Panc1 (cell line): Measurements from ENCODE around the gene ZNF366. TPM values are rescaled to one million over a fixed set of nuclear protein-coding genes. Genes with fewer than 3 reads are reported as not detected.

ENCODE experiments used
- ATAC-seq: fragments of 200-7000 bp; cut with Tn5 transposase; 2 replicates; pipeline ENCODE4 v1.9.1; 2020; ENCODE audit warnings: mild to moderate bottlenecking, moderate library complexity
- BruUV-seq: library from RNA; stranded (reverse); fragments of 400-500 nt; replicated peaks from 2 replicates; lab custom pipeline; 2021; lab: Mats Ljungman, UMichigan
- CTCF ChIA-PET: fragments of 300-600 bp; sonication (Branson Sonifier 250); formaldehyde crosslinking; loops from one replicate; lab custom pipeline; 2022; ENCODE audit warnings: antibody characterized with exemption; lab: Charles Lee
- POLR2A ChIA-PET: fragments of 300-600 bp; sonication (Branson Sonifier 250); formaldehyde crosslinking; loops from one replicate; lab custom pipeline; 2022; ENCODE audit warnings: antibody characterized with exemption; lab: Charles Lee
- DNase-seq: peaks from one replicate; pipeline ENCODE4 v3.0.0-alpha.2; 2010; ENCODE audit warnings: low read depth, low spot score
- H3K27ac ChIP-seq: 2 replicates; pipeline ENCODE4 v1.5.1; 2011; ENCODE audit warnings: mild to moderate bottlenecking, low read length, inconsistent platforms
- H3K27me3 ChIP-seq: fragments of 200-500 bp; sonication (Bioruptor generic); 2 replicates; pipeline ENCODE4 v1.6.0; 2014; ENCODE audit warnings: low read length, inconsistent platforms; ENCODE audit not compliant: control insufficient read depth, insufficient read depth
- H3K36me3 ChIP-seq: fragments of 200-500 bp; sonication (Bioruptor generic); 2 replicates; pipeline ENCODE4 v1.5.1; 2014; ENCODE audit warnings: inconsistent platforms, mild to moderate bottlenecking, low read length, moderate library complexity; ENCODE audit not compliant: control insufficient read depth, insufficient read depth
- H3K4me1 ChIP-seq: 2 replicates; pipeline ENCODE4 v1.5.1; 2011; ENCODE audit warnings: inconsistent platforms, mild to moderate bottlenecking, low read length, moderate library complexity; ENCODE audit not compliant: control insufficient read depth, insufficient read depth
- H3K4me3 ChIP-seq, 2 experiments: 2 replicates each; pipeline ENCODE4 v1.5.1; 2011 to 2012; ENCODE audit warnings: low read depth in 2 of 2, low read length in 2 of 2, mild to moderate bottlenecking in 2 of 2, inconsistent platforms in 1 of 2, moderate library complexity in 1 of 2
- H3K9me3 ChIP-seq: fragments of 200-500 bp; sonication (Bioruptor generic); 2 replicates; pipeline ENCODE4 v1.5.1; 2014; ENCODE audit warnings: low read depth, mild to moderate bottlenecking, inconsistent platforms, low read length, moderate library complexity; ENCODE audit not compliant: control insufficient read depth, insufficient read depth
- CTCF ChIP-seq: fragments of 450-650 bp; IDR thresholded peaks from 2 replicates; pipeline ENCODE4 v1.5.1; 2017; ENCODE audit warnings: mild to moderate bottlenecking
- POLR2AphosphoS5 ChIP-seq: IDR thresholded peaks from 2 replicates; pipeline ENCODE4 v1.6.1; 2012; ENCODE audit warnings: mild to moderate bottlenecking, low read depth, low read length, moderate library complexity
- SIN3A ChIP-seq: IDR thresholded peaks from 2 replicates; pipeline ENCODE4 v1.6.1; 2012; ENCODE audit warnings: low read depth, mild to moderate bottlenecking, low read length, moderate library complexity, borderline replicate concordance; ENCODE audit not compliant: insufficient read depth
- TCF7L2 ChIP-seq: IDR thresholded peaks from 2 replicates; pipeline ENCODE4 v1.6.1; 2011; ENCODE audit warnings: mild to moderate bottlenecking, low read depth, low read length, inconsistent platforms
- in situ Hi-C: cut with HindIII; loops from 2 replicates; pipeline ENCODE4 v1.10.0; 2016; ENCODE audit warnings: low sequenced_read_pairs, low pct_unique_long_range_greater_than_20kb
- intact Hi-C: fragments of 100-400 bp; cut with micrococcal nuclease; formaldehyde crosslinking; loops from one replicate; pipeline ENCODE4 v1.10.0; 2022; ENCODE audit not compliant: unreplicated experiment
- total RNA-seq: library from RNA; stranded (reverse); gene quantifications from one replicate; pipeline ENCODE4 v1.2.1, GENCODE V29; 2021; ENCODE audit not compliant: unreplicated experiment
- TF ChIP-seq, protein P1 (sequence below), 2 experiments: IDR thresholded peaks; 2 replicates each; pipeline ENCODE4 v1.6.1; 2011 to 2012; ENCODE audit warnings: low read depth in 2 of 2, control low read depth in 1 of 2, low read length in 1 of 2, mild to moderate bottlenecking in 1 of 2, moderate library complexity in 1 of 2; ENCODE audit not compliant: insufficient read depth in 1 of 2

The ZNF366 gene
- total RNA-seq, 1 experiment from 2014 or later = not detected

- Histone ChIP-seq H3K27me3 (no peaks in the 10 kb centered on the region), H3K4me1 (no peaks in the 10 kb centered on the region), H3K36me3 (no peaks in the 10 kb centered on the region), H3K9me3 (no peaks in the 10 kb centered on the region), H3K4me3 (no peak overlapping the region), H3K27ac (no peak overlapping the region)
- in situ Hi-C loops = no loop called here
- TF ChIP-seq POLR2AphosphoS5 (no peak), TCF7L2 (no peak), CTCF (no peak), SIN3A (no peak)
- TF ChIP-seq, protein P1, sequence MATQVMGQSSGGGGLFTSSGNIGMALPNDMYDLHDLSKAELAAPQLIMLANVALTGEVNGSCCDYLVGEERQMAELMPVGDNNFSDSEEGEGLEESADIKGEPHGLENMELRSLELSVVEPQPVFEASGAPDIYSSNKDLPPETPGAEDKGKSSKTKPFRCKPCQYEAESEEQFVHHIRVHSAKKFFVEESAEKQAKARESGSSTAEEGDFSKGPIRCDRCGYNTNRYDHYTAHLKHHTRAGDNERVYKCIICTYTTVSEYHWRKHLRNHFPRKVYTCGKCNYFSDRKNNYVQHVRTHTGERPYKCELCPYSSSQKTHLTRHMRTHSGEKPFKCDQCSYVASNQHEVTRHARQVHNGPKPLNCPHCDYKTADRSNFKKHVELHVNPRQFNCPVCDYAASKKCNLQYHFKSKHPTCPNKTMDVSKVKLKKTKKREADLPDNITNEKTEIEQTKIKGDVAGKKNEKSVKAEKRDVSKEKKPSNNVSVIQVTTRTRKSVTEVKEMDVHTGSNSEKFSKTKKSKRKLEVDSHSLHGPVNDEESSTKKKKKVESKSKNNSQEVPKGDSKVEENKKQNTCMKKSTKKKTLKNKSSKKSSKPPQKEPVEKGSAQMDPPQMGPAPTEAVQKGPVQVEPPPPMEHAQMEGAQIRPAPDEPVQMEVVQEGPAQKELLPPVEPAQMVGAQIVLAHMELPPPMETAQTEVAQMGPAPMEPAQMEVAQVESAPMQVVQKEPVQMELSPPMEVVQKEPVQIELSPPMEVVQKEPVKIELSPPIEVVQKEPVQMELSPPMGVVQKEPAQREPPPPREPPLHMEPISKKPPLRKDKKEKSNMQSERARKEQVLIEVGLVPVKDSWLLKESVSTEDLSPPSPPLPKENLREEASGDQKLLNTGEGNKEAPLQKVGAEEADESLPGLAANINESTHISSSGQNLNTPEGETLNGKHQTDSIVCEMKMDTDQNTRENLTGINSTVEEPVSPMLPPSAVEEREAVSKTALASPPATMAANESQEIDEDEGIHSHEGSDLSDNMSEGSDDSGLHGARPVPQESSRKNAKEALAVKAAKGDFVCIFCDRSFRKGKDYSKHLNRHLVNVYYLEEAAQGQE (IDR thresholded peaks at IDR 0.05; ENCODE audit: insufficient read depth in 1 of 2, low read depth in 2 of 2, low read length in 1 of 2) = no peak
- ChIA-PET CTCF (no interaction called here), POLR2A (no interaction called here)
- intact Hi-C loops = no loop called here
- ATAC-seq = no peak
- no peak for DNase-seq
- no TSS peak for BruUV-seq
These were observed 3.5 kb upstream of the ZNF366 start for GRCh38 chr5:72510610-72511181.

- BruUV-seq = no TSS peak
- intact Hi-C loops = no loop called here
- POLR2A ChIA-PET = no interaction called here
- ATAC-seq = no peak
- Histone ChIP-seq H3K4me3 (no peak overlapping the region), H3K27me3 (no peaks in the 10 kb centered on the region), H3K27ac (no peak overlapping the region), H3K4me1 (no peaks in the 10 kb centered on the region), H3K9me3 (no peaks in the 10 kb centered on the region), H3K36me3 (no peaks in the 10 kb centered on the region)
- DNase-seq = no peak
- CTCF ChIA-PET = no interaction called here
- in situ Hi-C loops = no loop called here
- TF ChIP-seq, protein P1 (IDR thresholded peaks at IDR 0.05; ENCODE audit: insufficient read depth in 1 of 2, low read depth in 2 of 2, low read length in 1 of 2) = no peak
- TF ChIP-seq POLR2AphosphoS5 (no peak), SIN3A (no peak), CTCF (no peak)
These were observed 2.2 kb upstream of the ZNF366 start for GRCh38 chr5:72509401-72509800.
